A549 (cell line): ENCODE measurements around the gene HLF.

Source experiments
- CTCF ChIP-seq: fragments of >200 bp; sonication (Bioruptor Twin); formaldehyde crosslinking; IDR thresholded peaks from 3 replicates; pipeline ENCODE4 v1.5.1; 2016
- GATA3 ChIP-seq: IDR thresholded peaks from 2 replicates; pipeline ENCODE4 v1.6.1; 2012; ENCODE audit warnings: borderline replicate concordance
- JUN ChIP-seq, 2 experiments: fragments of >200 bp; sonication (Bioruptor Twin); formaldehyde crosslinking; IDR thresholded peaks; 2 replicates in 1 of 2; 3 replicates in 1 of 2; pipeline ENCODE4 v1.6.1; 2016 to 2017
- KDM1A ChIP-seq: fragments of 200-600 bp; sonication (generic); IDR thresholded peaks from 2 replicates; pipeline ENCODE4 v1.6.1; 2016; ENCODE audit warnings: low read depth, mild to moderate bottlenecking
- MAFK ChIP-seq: fragments of 450-650 bp; IDR thresholded peaks from 2 replicates; pipeline ENCODE4 v1.6.1; 2014; ENCODE audit not compliant: partially characterized antibody
- NR3C1 ChIP-seq: fragments of >200 bp; sonication (Bioruptor Twin); formaldehyde crosslinking; IDR thresholded peaks from 3 replicates; pipeline ENCODE4 v1.6.1; 2017
- POLR2A ChIP-seq: IDR thresholded peaks from 2 replicates; pipeline ENCODE4 v1.6.1; 2012; ENCODE audit warnings: mild to moderate bottlenecking, low read length
- RAD21 ChIP-seq, 2 experiments: fragments of >200 bp in 1 of 2; sonication (Bioruptor Twin) in 1 of 2; formaldehyde crosslinking in 1 of 2; IDR thresholded peaks in 1 of 2; conservative IDR thresholded peaks in 1 of 2; 2 replicates in 1 of 2; 3 replicates in 1 of 2; pipeline ENCODE4 v1.6.1; 2012 to 2018; ENCODE audit warnings: inconsistent platforms in 1 of 2
- REST ChIP-seq: fragments of 200-600 bp; sonication (generic); IDR thresholded peaks from 2 replicates; pipeline ENCODE4 v1.6.1; 2016; ENCODE audit warnings: antibody characterized with exemption, mild to moderate bottlenecking, moderate library complexity
- RFX5 ChIP-seq: fragments of 450-650 bp; IDR thresholded peaks from 2 replicates; pipeline ENCODE4 v1.7.1; 2014; ENCODE audit warnings: antibody characterized with exemption, mild to moderate bottlenecking, moderate library complexity
- RNF2 ChIP-seq: fragments of 200-600 bp; sonication (generic); IDR thresholded peaks from 2 replicates; pipeline ENCODE4 v1.6.1; 2016; ENCODE audit warnings: low read depth, mild to moderate bottlenecking, antibody characterized with exemption, moderate library complexity, borderline replicate concordance
- SMC3 ChIP-seq: fragments of >200 bp; sonication (Bioruptor Twin); formaldehyde crosslinking; IDR thresholded peaks from 3 replicates; pipeline ENCODE4 v1.6.1; 2018; ENCODE audit warnings: inconsistent platforms
- TP53 ChIP-seq: fragments of 250-450 bp; sonication (Bioruptor Pico); IDR thresholded peaks from 2 replicates; pipeline ENCODE4 v1.5.0; 2021; ENCODE audit warnings: mild to moderate bottlenecking, moderate library complexity

GRCh38 chr17:55289106-55289446 lies 24.3 kb downstream of the HLF start:
- no peak for TF ChIP-seq TP53 (CRISPR knock-in tag)
- no peak for TF ChIP-seq CTCF
- no peak for TF ChIP-seq KDM1A
- no peak for TF ChIP-seq GATA3
- no peak for TF ChIP-seq RFX5
- TF ChIP-seq MAFK, result no peak
- TF ChIP-seq NR3C1, result no peak
- no peak for TF ChIP-seq RAD21 (conservative IDR thresholded peaks at IDR 0.05 in 1 of 2, IDR thresholded peaks at IDR 0.05 in 1 of 2)
- no peak for TF ChIP-seq REST
- TF ChIP-seq SMC3, result no peak
- TF ChIP-seq POLR2A, result no peak
- no peak for TF ChIP-seq RNF2
- TF ChIP-seq JUN (IDR thresholded peaks at IDR 0.05), result no peak
